CD4-positive, alpha-beta T cell (primary cell): ENCODE data around the gene SPATC1L. TPM values are rescaled to one million over a fixed set of nuclear protein-coding genes. Genes with fewer than 3 reads are reported as not detected.
A peak's percentile ranks its signal among the peaks of the same experiment; 100 is the strongest.

Experiments used
- ATAC-seq: fragments of 200-7000 bp; cut with Tn5 transposase; one replicate; pipeline ENCODE4 v1.10.0; 2022; ENCODE audit warnings: mild to moderate bottlenecking; ENCODE audit not compliant: poor library complexity
- CTCF ChIA-PET: fragments of 350-600 bp; sonication (Branson Sonifier 250); formaldehyde crosslinking; loops from one replicate; lab custom pipeline; 2021; ENCODE audit warnings: antibody characterized with exemption, inconsistent platforms; lab: Charles Lee
- POLR2A ChIA-PET: fragments of 350-600 bp; sonication (Branson Sonifier 250); formaldehyde crosslinking; loops from one replicate; lab custom pipeline; 2021; ENCODE audit warnings: antibody characterized with exemption, inconsistent platforms; lab: Charles Lee
- DNase-seq, 14 experiments: peaks; one replicate each; pipeline ENCODE4 v3.0.0-alpha.2; 2013 to 2020; ENCODE audit warnings: mixed read lengths in 2 of 14
- H3K27ac ChIP-seq, 2 donors: one replicate each; pipeline versions ENCODE4 v1.5.1 to v1.7.0; 2013; ENCODE audit warnings: low read length in 2 of 2, low read depth in 1 of 2, mild to moderate bottlenecking in 1 of 2
- H3K27me3 ChIP-seq, 2 experiments: 1 replicate in 1 of 2; 2 replicates in 1 of 2; pipeline versions ENCODE4 v1.6.1 to v1.7.0; 2013; ENCODE audit warnings: low read length in 2 of 2, control low read depth in 1 of 2, mild to moderate bottlenecking in 1 of 2, moderate library complexity in 1 of 2; ENCODE audit not compliant: insufficient read depth in 2 of 2, control insufficient read depth in 1 of 2
- H3K36me3 ChIP-seq: one replicate; pipeline ENCODE4 v1.6.1; 2013; ENCODE audit warnings: low read length, control low read depth; ENCODE audit not compliant: insufficient read depth
- H3K4me1 ChIP-seq: one replicate; pipeline ENCODE4 v1.6.1; 2013; ENCODE audit warnings: low read length, control low read depth; ENCODE audit not compliant: insufficient read depth
- H3K4me3 ChIP-seq: one replicate; pipeline ENCODE4 v1.5.1; 2013; ENCODE audit warnings: mild to moderate bottlenecking, low read length, moderate library complexity
- H3K9me3 ChIP-seq, 2 experiments: 1 replicate in 1 of 2; 2 replicates in 1 of 2; pipeline versions ENCODE4 v1.6.1 to v1.7.0; 2013; ENCODE audit warnings: low read length in 2 of 2, mild to moderate bottlenecking in 2 of 2, control low read depth in 1 of 2, moderate library complexity in 1 of 2; ENCODE audit not compliant: control insufficient read depth in 1 of 2, insufficient read depth in 1 of 2
- H3K27ac Mint-ChIP-seq: one replicate; pipeline ENCODE4 v1.8.0; 2020; ENCODE audit warnings: mixed read lengths
- H3K27me3 Mint-ChIP-seq: one replicate; pipeline ENCODE4 v1.8.0; 2021; ENCODE audit warnings: mixed read lengths
- H3K36me3 Mint-ChIP-seq: one replicate; pipeline ENCODE4 v1.8.0; 2021; ENCODE audit warnings: low read depth, mixed read lengths
- H3K4me1 Mint-ChIP-seq: one replicate; pipeline ENCODE4 v1.8.0; 2021; ENCODE audit warnings: low read depth, mixed read lengths
- H3K4me3 Mint-ChIP-seq: one replicate; pipeline ENCODE4 v1.8.0; 2020; ENCODE audit warnings: mild to moderate bottlenecking, mixed read lengths
- H3K9me3 Mint-ChIP-seq: one replicate; pipeline ENCODE4 v1.8.0; 2020; ENCODE audit warnings: mixed read lengths
- CTCF ChIP-seq: fragments of 200-600 bp; IDR thresholded peaks from one replicate; pipeline ENCODE4 v1.8.0; 2022; ENCODE audit warnings: antibody characterized with exemption, mild to moderate bottlenecking
- intact Hi-C, 2 experiments: fragments of 100-400 bp; cut with DNase I in 1 of 2; cut with micrococcal nuclease in 1 of 2; formaldehyde crosslinking; loops; one replicate each; pipeline versions ENCODE4 v1.15.1 to v1.9.0; 2023 to 2025; cut with DNase I, micrococcal nuclease
- total RNA-seq, 174 experiments: library from RNA in 2 of 174; stranded (reverse) in 2 of 174; gene quantifications; one replicate each; pipeline ENCODE4 v1.2.3 and lab custom pipeline; 2021 to 2026

SPATC1L gene
- total RNA-seq, 2 experiments from 2014 or later = 2.8 to 3.0 TPM

GRCh38 chr21:46228345-46229051, 44.2 kb upstream of the SPATC1L start, which contains the start of gene LSS:
Gene LSS, minus strand, starts transcription at chr21:46228774. Its CDS starts 29 bp downstream, at chr21:46228745.
- Histone ChIP-seq H3K27me3 (no peaks in the 10 kb centered on the region), H3K4me3 (peak within 1 kb of the TSS; percentile 87), H3K4me1 (peaks cover 31% of the 10 kb centered on the region), H3K9me3 (no peaks in the 10 kb centered on the region), H3K27ac (peak within 1 kb of the TSS in 1 of 2 donors; percentile 43), H3K36me3 (peaks cover under 1% of the 10 kb centered on the region)
- ChIA-PET POLR2A (no interaction called here), CTCF (interaction anchor here (3.6 kb wide), 1 partner anchor 85 kb away, joined by 10 read pairs; no protein-coding TSS in a partner anchor)
- DNase-seq (peak; percentile 94 to 99 (median 98)), ATAC-seq (peak; percentile 97)
- peak within 1 kb of the TSS; percentile 98 for H3K4me3 Mint-ChIP-seq
- peaks cover 54% of the 10 kb centered on the region for H3K4me1 Mint-ChIP-seq
- no peaks in the 10 kb centered on the region for H3K9me3 Mint-ChIP-seq
- no peaks in the 10 kb centered on the region for H3K27me3 Mint-ChIP-seq
- no peak for TF ChIP-seq CTCF
- intact Hi-C loops = loop anchor here (1.0 to 10.0 kb wide), 7 partner anchors 44 to 941 kb away; partner anchors contain the start of genes YBEY (in 2 of the 2), C21orf58 (in 1 of the 2), MCM3AP (in 1 of the 2) and POFUT2 (in 1 of the 2)
- H3K27ac Mint-ChIP-seq = peak within 1 kb of the TSS; percentile 75
- peaks cover 28% of the 10 kb centered on the region for H3K36me3 Mint-ChIP-seq

GRCh38 chr21:46227811-46228344, 43.6 kb upstream of the SPATC1L start:
- H3K27ac Mint-ChIP-seq = peak overlapping the region; percentile 75
- no peaks in the 10 kb centered on the region for H3K9me3 Mint-ChIP-seq
- no peak for TF ChIP-seq CTCF
- no peaks in the 10 kb centered on the region for H3K27me3 Mint-ChIP-seq
- Histone ChIP-seq H3K4me1 (peaks cover 31% of the 10 kb centered on the region), H3K4me3 (peak overlapping the region; percentile 87), H3K36me3 (no peaks in the 10 kb centered on the region), H3K27ac (peak overlapping the region in 1 of 2 donors; percentile 43), H3K27me3 (no peaks in the 10 kb centered on the region), H3K9me3 (no peaks in the 10 kb centered on the region)
- ATAC-seq (no peak), DNase-seq (peak in 2 of 14 experiments; percentile 15 to 32)
- H3K4me1 Mint-ChIP-seq = peaks cover 54% of the 10 kb centered on the region
- H3K36me3 Mint-ChIP-seq = peaks cover 22% of the 10 kb centered on the region
- intact Hi-C loops = loop anchor here (1.0 to 10.0 kb wide), 5 partner anchors 44 to 941 kb away; partner anchors contain the start of genes MCM3AP (in 1 of the 2), POFUT2 (in 1 of the 2), SPATC1L (in 1 of the 2) and YBEY (in 1 of the 2)
- ChIA-PET CTCF (interaction anchor here (1.3 kb wide), 1 partner anchor 8 kb away, joined by 3 read pairs; no protein-coding TSS in a partner anchor), POLR2A (no interaction called here)
- peak overlapping the region; percentile 88 for H3K4me3 Mint-ChIP-seq

- ChIA-PET POLR2A (no interaction called here), CTCF (interaction anchor here (1.3 kb wide), 1 partner anchor 9 kb away, joined by 3 read pairs; no protein-coding TSS in a partner anchor)
- peaks cover 3% of the 10 kb centered on the region for H3K36me3 ChIP-seq
- H3K27me3 ChIP-seq = no peaks in the 10 kb centered on the region
- H3K4me3 ChIP-seq = no peak overlapping the region
- H3K9me3 ChIP-seq = no peaks in the 10 kb centered on the region
- peaks cover 31% of the 10 kb centered on the region for H3K4me1 ChIP-seq
- DNase-seq = peak in 1 of 14 experiments; percentile 15
- no peak overlapping the region for H3K27ac ChIP-seq
- Mint-ChIP-seq H3K9me3 (no peaks in the 10 kb centered on the region), H3K27me3 (no peaks in the 10 kb centered on the region), H3K4me3 (peak overlapping the region; percentile 88), H3K27ac (peak overlapping the region; percentile 75), H3K36me3 (peaks cover 25% of the 10 kb centered on the region), H3K4me1 (peaks cover 54% of the 10 kb centered on the region)
- intact Hi-C loops = loop anchor here (5.0 to 10.0 kb wide), 4 partner anchors 58 to 940 kb away; partner anchors contain the start of genes MCM3AP (in 1 of the 2), POFUT2 (in 1 of the 2) and YBEY (in 1 of the 2)
- no peak for ATAC-seq
- TF ChIP-seq CTCF = no peak
Observed at GRCh38 chr21:46226920-46227599, 42.8 kb upstream of the SPATC1L start.
